ENCODE data around the gene KLHL35. TPM values are rescaled to one million over a fixed set of nuclear protein-coding genes. Genes with fewer than 3 reads are reported as not detected.
"Not testable (repeated sequence)": the region's sequence is repeated elsewhere in the genome, so short reads cannot be mapped to it uniquely, and the experiment has no call there.

Gene KLHL35
- total RNA-seq, 4 donors from 2014 or later, result 0.17 to 0.42 (median 0.29) TPM; not detected in 1

GRCh38 chr11:75386942-75387630 is 45.9 kb downstream of the KLHL35 start:
- intact Hi-C loops (cut with DNase I), result loop anchor here (5.0 kb wide), 1 partner anchor 145 kb away; no protein-coding TSS in a partner anchor
- Histone ChIP-seq H3K9me3 (no peaks in the 10 kb centered on the region), H3K27me3 (no peaks in the 10 kb centered on the region), H3K36me3 (no peaks in the 10 kb centered on the region), H3K4me3 (no peak overlapping the region), H3K27ac (replicated peaks in 1 of 4) (no peak overlapping the region), H3K4me1 (peaks cover 12 to 20% (median 17%) of the 10 kb centered on the region in 4 donors)
- no peak for DNase-seq (ENCODE audit: extremely low spot score)
- TF ChIP-seq POLR2AphosphoS5 (IDR thresholded peaks at IDR 0.05), result no peak
- TF ChIP-seq EP300 (IDR thresholded peaks at IDR 0.05), result no peak
- TF ChIP-seq POLR2A (IDR thresholded peaks at IDR 0.05; ENCODE audit: low read depth), result no peak
- TF ChIP-seq, protein P1, sequence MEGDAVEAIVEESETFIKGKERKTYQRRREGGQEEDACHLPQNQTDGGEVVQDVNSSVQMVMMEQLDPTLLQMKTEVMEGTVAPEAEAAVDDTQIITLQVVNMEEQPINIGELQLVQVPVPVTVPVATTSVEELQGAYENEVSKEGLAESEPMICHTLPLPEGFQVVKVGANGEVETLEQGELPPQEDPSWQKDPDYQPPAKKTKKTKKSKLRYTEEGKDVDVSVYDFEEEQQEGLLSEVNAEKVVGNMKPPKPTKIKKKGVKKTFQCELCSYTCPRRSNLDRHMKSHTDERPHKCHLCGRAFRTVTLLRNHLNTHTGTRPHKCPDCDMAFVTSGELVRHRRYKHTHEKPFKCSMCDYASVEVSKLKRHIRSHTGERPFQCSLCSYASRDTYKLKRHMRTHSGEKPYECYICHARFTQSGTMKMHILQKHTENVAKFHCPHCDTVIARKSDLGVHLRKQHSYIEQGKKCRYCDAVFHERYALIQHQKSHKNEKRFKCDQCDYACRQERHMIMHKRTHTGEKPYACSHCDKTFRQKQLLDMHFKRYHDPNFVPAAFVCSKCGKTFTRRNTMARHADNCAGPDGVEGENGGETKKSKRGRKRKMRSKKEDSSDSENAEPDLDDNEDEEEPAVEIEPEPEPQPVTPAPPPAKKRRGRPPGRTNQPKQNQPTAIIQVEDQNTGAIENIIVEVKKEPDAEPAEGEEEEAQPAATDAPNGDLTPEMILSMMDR (IDR thresholded peaks at IDR 0.05), result no peak
- 52% methylated on average over 3 of the region's 3 CpGs for WGBS

- no peak overlapping the region for H3K27ac ChIP-seq (replicated peaks in 1 of 4)
- WGBS, result 21% methylated on average over 24 of the region's 24 CpGs
- no peaks in the 10 kb centered on the region for H3K36me3 ChIP-seq
- no peaks in the 10 kb centered on the region for H3K27me3 ChIP-seq
- H3K4me1 ChIP-seq, result peaks cover 16 to 42% (median 35%) of the 10 kb centered on the region in 4 donors
- TF ChIP-seq EP300 (IDR thresholded peaks at IDR 0.05) (no peak), POLR2AphosphoS5 (IDR thresholded peaks at IDR 0.05) (peak in 1 of 2 donors; percentile 50)
- TF ChIP-seq, protein P1 (IDR thresholded peaks at IDR 0.05), result peak; percentile 95 to 96 (median 96)
- peak; percentile 95 for DNase-seq (ENCODE audit: extremely low spot score)
- no peaks in the 10 kb centered on the region for H3K9me3 ChIP-seq
- no peak overlapping the region for H3K4me3 ChIP-seq
- intact Hi-C loops (cut with DNase I), result loop anchor here (1.0 to 5.0 kb wide), 3 partner anchors 56 to 148 kb away; no protein-coding TSS in a partner anchor
Observed at GRCh38 chr11:75384438-75385080, 48.4 kb downstream of the KLHL35 start.

DNA sequence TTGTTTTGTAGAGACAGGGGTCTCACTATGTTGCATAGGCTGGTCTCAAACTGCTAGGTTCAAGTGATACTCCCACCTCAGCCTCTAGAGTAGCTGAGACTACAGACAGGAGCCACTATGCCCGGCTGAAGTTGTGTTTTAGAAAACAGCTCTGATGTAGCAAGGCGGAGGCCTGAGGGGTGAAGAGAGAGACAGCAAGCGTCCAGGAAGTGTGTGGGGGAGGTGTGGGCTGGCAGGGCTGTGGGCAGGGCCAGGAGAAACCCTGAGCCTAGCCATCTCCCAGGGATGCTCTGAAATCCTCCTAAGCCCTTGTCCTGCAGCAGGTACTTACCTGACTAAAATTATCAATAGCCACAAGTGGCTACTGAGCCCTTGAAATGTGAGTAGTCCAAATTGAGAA is 49.8 kb downstream of the KLHL35 start:
- Histone ChIP-seq H3K27ac (replicated peaks in 1 of 4) (no peak overlapping the region), H3K36me3 (no peaks in the 10 kb centered on the region), H3K4me1 (peaks cover 9 to 37% (median 28%) of the 10 kb centered on the region in 4 donors), H3K9me3 (no peaks in the 10 kb centered on the region), H3K4me3 (no peak overlapping the region), H3K27me3 (no peaks in the 10 kb centered on the region)
- intact Hi-C loops (cut with DNase I), result no loop called here
- WGBS, result 63% methylated on average over 3 of the region's 3 CpGs
- no peak for TF ChIP-seq POLR2AphosphoS5 (IDR thresholded peaks at IDR 0.05)
- TF ChIP-seq POLR2A (IDR thresholded peaks at IDR 0.05; ENCODE audit: low read depth), result no peak
- no peak for TF ChIP-seq EP300 (IDR thresholded peaks at IDR 0.05)
- TF ChIP-seq, protein P1 (IDR thresholded peaks at IDR 0.05), result no peak
- no peak for DNase-seq (ENCODE audit: extremely low spot score)

GRCh38 chr11:75380716-75381420 is 52.1 kb downstream of the KLHL35 start:
- Histone ChIP-seq H3K36me3 (no peaks in the 10 kb centered on the region), H3K27ac (replicated peaks in 1 of 4) (peak overlapping the region; percentile 38 to 74 (median 59)), H3K4me1 (peaks cover 9 to 35% (median 27%) of the 10 kb centered on the region in 4 donors), H3K27me3 (no peaks in the 10 kb centered on the region), H3K4me3 (no peak overlapping the region), H3K9me3 (no peaks in the 10 kb centered on the region)
- WGBS, result 56% methylated on average over 7 of the region's 7 CpGs
- DNase-seq (ENCODE audit: extremely low spot score), result no peak
- intact Hi-C loops (cut with DNase I), result no loop called here
- TF ChIP-seq EP300 (IDR thresholded peaks at IDR 0.05) (no peak), POLR2AphosphoS5 (IDR thresholded peaks at IDR 0.05) (peak in 1 of 2 donors; percentile 43)

GRCh38 chr11:75380245-75380644 is 52.8 kb downstream of the KLHL35 start:
- H3K27ac ChIP-seq (replicated peaks in 1 of 4), result peak overlapping the region; percentile 38 to 74 (median 59)
- DNase-seq (ENCODE audit: extremely low spot score), result no peak
- no peaks in the 10 kb centered on the region for H3K27me3 ChIP-seq
- no peaks in the 10 kb centered on the region for H3K36me3 ChIP-seq
- no peak overlapping the region for H3K4me3 ChIP-seq
- intact Hi-C loops (cut with DNase I), result no loop called here
- no peak for TF ChIP-seq POLR2A (IDR thresholded peaks at IDR 0.05; ENCODE audit: low read depth)
- TF ChIP-seq, protein P1 (IDR thresholded peaks at IDR 0.05), result no peak
- TF ChIP-seq POLR2AphosphoS5 (IDR thresholded peaks at IDR 0.05), result no peak
- WGBS, result 91% methylated on average over 2 of the region's 2 CpGs
- peaks cover 9 to 35% (median 27%) of the 10 kb centered on the region in 4 donors for H3K4me1 ChIP-seq
- H3K9me3 ChIP-seq, result no peaks in the 10 kb centered on the region

DNA sequence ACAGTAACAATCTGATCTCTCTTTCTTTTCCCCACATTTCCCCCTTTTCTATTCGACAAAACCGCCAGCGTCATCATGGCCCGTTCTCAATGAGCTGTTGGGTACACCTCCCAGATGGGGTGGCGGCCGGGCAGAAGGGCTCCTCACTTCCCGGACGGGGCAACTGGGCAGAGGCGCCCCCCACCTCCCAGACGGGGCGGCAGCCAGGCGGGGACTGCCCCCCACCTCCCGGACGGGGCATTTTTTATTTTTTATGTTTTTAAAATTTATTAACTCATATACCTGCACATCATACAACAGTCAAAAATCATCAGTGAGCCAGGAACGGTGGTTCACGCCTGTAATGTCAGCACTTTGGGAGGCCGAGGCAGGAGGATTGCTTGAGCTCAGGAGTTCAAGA is 54.2 kb downstream of the KLHL35 start:
- H3K9me3 ChIP-seq; DNase-seq (ENCODE audit: extremely low spot score); intact Hi-C loops (cut with DNase I); H3K27ac ChIP-seq (replicated peaks in 1 of 4); H3K27me3 ChIP-seq; H3K36me3 ChIP-seq; H3K4me3 ChIP-seq: not testable (repeated sequence)
- H3K4me1 ChIP-seq, result peaks cover 4 to 25% (median 18%) of the 10 kb centered on the region in 4 donors
- 92% methylated on average over 17 of the region's 17 CpGs for WGBS
